Nephron progenitor cell (in vitro differentiated cells): Measurements from ENCODE around the gene ZNF28.
A peak's percentile ranks its signal among the peaks of the same experiment; 100 is the strongest.
"Not testable (repeated sequence)": the region's sequence is repeated elsewhere in the genome, so short reads cannot be mapped to it uniquely, and the experiment has no call there.

Source experiments
- DNase-seq: peaks from one replicate; pipeline ENCODE4 v3.0.0; 2021
- H3K27ac Mint-ChIP-seq: 2 replicates; pipeline ENCODE4 v1.8.0; 2021; ENCODE audit warnings: mild to moderate bottlenecking, moderate library complexity, mixed read lengths
- H3K27me3 Mint-ChIP-seq: 2 replicates; pipeline ENCODE4 v1.8.0; 2021; ENCODE audit warnings: mild to moderate bottlenecking, low read depth, mixed read lengths; ENCODE audit not compliant: poor library complexity
- H3K36me3 Mint-ChIP-seq: 2 replicates; pipeline ENCODE4 v1.8.0; 2021; ENCODE audit warnings: low read depth, mixed read lengths
- H3K4me1 Mint-ChIP-seq: 2 replicates; pipeline ENCODE4 v1.8.0; 2021; ENCODE audit warnings: mixed read lengths
- H3K4me3 Mint-ChIP-seq: 2 replicates; pipeline ENCODE4 v1.8.0; 2021; ENCODE audit warnings: mild to moderate bottlenecking, moderate library complexity, mixed read lengths
- H3K9me3 Mint-ChIP-seq: 2 replicates; pipeline ENCODE4 v1.8.0; 2021; ENCODE audit warnings: mild to moderate bottlenecking, moderate library complexity, mixed read lengths
- TF ChIP-seq, protein P1 (sequence below): fragments of 200-600 bp; sonication (generic); IDR thresholded peaks from 2 replicates; pipeline ENCODE4 v1.5.0; 2021; ENCODE audit warnings: antibody characterized with exemption

Gene ZNF28

DNA sequence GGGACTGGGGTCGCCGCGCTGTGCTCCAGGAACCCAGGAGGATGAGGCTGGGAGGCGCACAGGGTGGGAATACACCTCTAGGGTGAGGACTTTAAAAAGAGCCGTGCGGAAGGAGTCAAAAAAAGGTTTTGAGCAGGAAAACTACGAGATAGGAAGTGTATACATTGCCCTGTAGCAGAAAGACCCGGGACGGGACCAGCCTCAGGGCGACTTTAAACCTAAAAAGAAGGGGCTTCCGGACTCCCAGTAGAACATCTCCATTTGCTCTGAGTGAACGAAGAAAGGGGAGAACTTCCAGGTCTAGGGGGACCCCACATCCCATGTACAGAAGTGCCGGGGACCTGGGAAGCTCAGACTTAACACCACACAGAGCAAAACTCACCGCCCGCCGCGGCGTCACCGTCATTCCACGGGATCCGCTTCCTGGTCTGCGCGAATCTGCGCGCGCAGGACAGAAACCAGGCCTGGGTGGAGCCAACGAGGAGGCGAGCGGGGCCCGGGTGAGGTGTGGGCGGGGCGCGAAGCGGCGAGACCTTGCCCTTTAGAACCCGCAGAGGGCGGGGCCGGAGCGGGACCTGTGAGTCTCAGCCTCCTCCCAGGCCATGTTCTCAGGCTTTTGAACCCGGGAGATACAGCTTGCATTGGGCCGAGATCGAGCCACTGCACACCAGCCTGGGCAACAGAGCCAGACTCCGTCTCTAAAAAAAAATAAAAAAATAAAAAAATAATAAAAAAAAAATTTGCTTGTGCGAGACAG is at the start of gene ZNF28:
Gene ZNF28, minus strand, starts transcription at position 430 of the 757 bp plus-strand sequence. CDS start 3,675 bp downstream, outside the sequence.
- Mint-ChIP-seq H3K9me3 (peaks cover 27% of the 10 kb centered on the region), H3K36me3 (peaks cover 21% of the 10 kb centered on the region), H3K4me3 (peak within 1 kb of the TSS; percentile 93)
- H3K4me1 Mint-ChIP-seq, H3K27me3 Mint-ChIP-seq, H3K27ac Mint-ChIP-seq: not testable (repeated sequence)
- peak; percentile 57 for DNase-seq

DNA sequence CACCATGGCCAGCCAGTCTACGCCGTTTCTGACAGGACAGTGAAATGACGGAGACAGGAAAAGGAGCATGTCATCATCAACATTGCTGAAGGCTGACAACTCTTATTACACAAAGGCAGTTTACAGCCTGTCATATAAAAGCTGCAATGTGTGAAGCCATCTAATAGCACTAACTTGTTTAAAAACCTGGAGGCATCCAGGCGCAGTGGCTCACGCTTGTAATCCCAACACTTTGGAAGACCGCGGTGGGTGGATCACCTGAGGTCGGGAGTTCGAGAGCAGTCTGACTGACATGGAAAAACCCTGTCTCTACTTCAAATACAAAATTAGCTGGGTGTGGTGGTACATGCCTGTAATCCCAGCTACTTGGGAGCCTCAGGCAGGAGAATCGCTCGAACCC is 46.6 kb upstream of the ZNF28 start:
- peaks cover 11% of the 10 kb centered on the region for H3K36me3 Mint-ChIP-seq
- not testable (repeated sequence) for DNase-seq, H3K4me1 Mint-ChIP-seq, H3K4me3 Mint-ChIP-seq, H3K9me3 Mint-ChIP-seq, H3K27ac Mint-ChIP-seq, H3K27me3 Mint-ChIP-seq

DNA sequence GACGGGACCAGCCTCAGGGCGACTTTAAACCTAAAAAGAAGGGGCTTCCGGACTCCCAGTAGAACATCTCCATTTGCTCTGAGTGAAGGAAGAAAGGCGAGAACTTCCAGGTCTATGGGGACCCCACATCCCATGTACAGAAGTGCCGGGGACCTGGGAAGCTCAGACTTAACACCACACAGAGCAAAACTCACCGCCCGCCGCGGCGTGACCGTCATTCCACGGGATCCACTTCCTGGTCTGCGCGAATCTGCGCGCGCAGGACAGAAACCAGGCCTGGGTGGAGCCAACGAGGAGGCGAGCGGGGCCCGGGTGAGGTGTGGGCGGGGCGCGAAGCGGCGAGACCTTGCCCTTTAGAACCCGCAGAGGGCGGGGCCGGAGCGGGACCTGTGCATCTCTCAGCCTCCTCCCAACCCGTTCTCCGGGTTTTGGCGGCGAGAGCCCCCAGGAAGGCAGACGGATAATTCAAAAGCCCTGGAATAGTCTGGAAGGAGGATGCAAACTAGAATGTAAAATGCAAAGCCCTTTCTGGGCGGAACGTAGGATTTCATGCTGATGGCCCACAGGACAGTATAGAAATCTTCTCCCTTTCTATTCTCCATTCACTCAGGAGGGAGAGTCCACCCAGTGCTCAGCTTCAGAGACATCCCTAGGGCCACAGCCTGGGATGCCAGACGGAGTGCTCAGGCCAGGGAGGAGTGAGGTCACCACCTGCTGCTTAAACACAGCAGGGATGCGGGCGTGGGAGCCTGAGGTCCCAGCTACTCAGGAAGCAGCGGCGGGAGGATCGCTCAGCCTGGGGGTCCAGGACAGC is 36.2 kb upstream of the ZNF28 start, which contains the start of gene ZNF468:
Gene ZNF468, minus strand, starts transcription at position 242 of the 814 bp plus-strand sequence. CDS start 3,347 bp downstream, outside the sequence.
- Mint-ChIP-seq H3K4me3 (peak within 1 kb of the TSS; percentile 90), H3K36me3 (peaks cover 26% of the 10 kb centered on the region), H3K27me3 (peaks cover 10% of the 10 kb centered on the region), H3K4me1 (peaks cover 30% of the 10 kb centered on the region), H3K27ac (peak within 1 kb of the TSS; percentile 36)
- peak; percentile 75 for DNase-seq
- H3K9me3 Mint-ChIP-seq = not testable (repeated sequence)

DNA sequence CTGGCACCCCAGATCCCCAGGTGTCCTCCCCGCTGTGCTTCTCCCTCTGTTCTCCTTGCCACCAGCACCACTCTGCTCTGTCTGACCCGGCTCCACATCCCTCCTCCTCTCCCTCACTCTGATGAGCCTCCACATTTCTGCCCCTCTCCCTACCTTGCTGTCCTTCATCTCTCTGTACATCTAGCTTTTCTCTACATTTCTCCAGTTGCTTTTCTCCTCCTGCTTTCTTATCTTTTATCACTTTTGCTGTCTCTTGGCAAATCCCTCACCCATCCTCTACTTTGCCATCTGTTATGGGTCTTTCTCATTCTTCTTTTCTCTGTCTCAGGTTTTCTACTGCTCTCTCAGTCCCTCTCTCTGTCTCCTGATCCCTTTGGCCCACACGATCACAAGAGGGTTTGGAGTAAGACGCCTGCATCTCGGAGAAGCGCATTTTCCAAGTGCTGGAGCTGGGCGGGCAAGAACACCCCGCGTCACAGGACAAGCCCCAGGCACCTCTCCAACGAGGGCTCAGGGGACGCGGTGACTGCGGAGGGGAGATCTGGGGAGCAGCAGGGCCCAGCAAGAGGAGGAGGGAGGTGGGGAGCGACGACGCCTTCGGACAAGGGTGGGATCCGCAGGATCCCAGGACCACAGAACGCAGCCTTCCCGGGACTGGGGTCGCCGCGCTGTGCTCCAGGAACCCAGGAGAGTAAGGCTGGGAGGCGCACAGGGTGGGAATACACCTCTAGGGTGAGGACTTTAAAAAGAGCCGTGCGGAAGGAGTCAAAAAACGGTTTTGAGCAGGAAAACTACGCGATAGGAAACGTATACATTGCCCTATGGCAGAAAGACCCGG is 35.3 kb upstream of the ZNF28 start:
- Mint-ChIP-seq H3K4me3 (peak overlapping the region; percentile 90), H3K36me3 (peaks cover 30% of the 10 kb centered on the region), H3K27me3 (peaks cover 10% of the 10 kb centered on the region), H3K4me1 (peaks cover 30% of the 10 kb centered on the region)
- not testable (repeated sequence) for H3K9me3 Mint-ChIP-seq, H3K27ac Mint-ChIP-seq
- peak; percentile 14 for DNase-seq

DNA sequence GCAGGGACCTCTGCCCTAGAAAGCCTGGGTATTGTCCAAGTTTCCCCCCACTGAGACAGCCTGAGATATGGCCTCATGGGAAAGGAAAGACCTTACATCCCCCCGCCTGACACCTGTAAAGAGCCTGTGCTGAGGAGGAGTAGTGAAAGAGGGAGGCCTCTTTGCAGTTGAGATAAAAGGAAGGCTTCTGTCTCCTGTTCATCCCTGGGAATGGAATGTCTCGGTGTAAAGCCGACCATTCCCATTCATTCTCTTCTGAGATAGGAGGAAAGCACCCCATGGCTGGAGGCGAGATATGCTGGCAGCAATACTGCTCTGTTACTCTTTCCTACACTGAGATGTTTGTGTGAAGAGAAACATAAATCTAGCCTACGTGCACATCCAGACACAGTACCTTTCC is 25.9 kb upstream of the ZNF28 start:
- H3K27ac Mint-ChIP-seq, H3K4me1 Mint-ChIP-seq, H3K27me3 Mint-ChIP-seq, DNase-seq, H3K4me3 Mint-ChIP-seq: not testable (repeated sequence)
- Mint-ChIP-seq H3K36me3 (peaks cover 94% of the 10 kb centered on the region), H3K9me3 (peaks cover 30% of the 10 kb centered on the region)

DNA sequence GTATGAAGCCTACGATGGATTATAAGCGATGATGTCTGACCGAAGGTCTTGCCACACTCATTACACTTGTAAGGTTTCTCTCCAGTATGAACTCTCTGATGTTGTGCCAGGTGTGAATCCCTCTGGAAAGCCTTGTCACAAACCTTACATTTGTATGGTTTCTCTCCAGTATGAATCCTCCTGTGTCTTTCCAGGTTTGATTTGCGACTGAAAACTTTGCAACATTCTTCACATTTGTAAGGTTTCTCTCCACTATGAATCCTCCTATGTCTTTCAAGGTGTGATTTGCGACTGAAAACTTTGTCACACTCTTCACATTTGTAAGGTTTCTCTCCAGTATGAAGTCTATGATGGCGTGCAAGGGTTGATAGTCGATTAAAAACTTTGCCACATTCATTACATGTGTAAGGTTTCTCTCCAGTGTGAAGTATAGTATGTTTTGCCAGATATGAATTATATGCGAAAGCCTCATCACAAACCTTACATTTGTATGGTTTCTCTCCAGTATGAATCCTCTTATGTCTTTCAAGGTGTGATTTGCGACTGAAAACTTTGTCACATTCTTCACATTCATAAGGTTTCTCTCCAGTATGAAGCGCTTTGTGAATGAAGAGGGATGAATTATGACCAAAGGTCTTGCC is 19.5 kb upstream of the ZNF28 start:
- not testable (repeated sequence) for H3K27me3 Mint-ChIP-seq, H3K4me3 Mint-ChIP-seq, DNase-seq, H3K4me1 Mint-ChIP-seq, H3K27ac Mint-ChIP-seq
- Mint-ChIP-seq H3K36me3 (peaks cover 100% of the 10 kb centered on the region), H3K9me3 (peaks cover 91% of the 10 kb centered on the region)

DNA sequence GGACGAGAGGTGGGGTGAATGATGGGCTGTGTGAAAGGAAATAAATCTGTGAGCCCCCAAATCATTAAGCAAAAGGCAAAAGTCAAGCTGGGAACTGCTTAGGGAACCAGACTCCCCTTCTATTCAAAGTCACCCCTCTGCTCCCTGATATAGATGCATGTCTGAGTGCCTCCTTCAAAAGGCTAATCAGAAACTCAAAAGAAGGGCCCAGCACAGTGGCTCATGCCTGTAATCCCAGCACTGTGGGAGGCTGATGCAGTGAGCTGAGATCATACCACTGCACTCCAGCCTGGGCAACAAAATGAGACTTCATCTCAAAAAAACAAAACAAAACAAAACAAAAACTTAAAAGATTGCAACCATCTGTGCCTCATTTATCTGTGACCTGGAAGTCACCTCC is 12.9 kb upstream of the ZNF28 start:
- not testable (repeated sequence) for DNase-seq, H3K4me3 Mint-ChIP-seq, H3K27me3 Mint-ChIP-seq, H3K4me1 Mint-ChIP-seq
- H3K36me3 Mint-ChIP-seq = peaks cover 42% of the 10 kb centered on the region
- peak overlapping the region; percentile 45 for H3K27ac Mint-ChIP-seq
- peaks cover 58% of the 10 kb centered on the region for H3K9me3 Mint-ChIP-seq

DNA sequence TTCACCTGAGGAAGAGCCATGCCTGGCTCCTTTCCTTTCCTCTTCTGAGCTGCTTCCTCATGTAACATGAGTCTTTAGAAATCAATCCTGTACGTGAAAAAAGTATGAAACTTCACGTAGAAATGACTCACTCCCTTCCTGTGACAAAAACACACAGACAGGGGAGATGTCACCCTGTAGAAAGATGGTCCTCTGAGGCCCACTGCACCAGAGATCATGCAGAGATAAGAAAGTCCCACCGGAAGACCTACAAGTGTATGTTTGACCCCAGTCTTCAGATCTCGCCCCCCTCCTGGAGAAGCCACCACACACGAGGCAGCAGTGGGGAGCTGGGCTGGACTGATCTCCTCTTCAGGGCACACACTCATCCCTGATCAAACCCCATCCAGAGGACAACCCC is 12.1 kb upstream of the ZNF28 start:
- DNase-seq, H3K27me3 Mint-ChIP-seq, H3K4me3 Mint-ChIP-seq, H3K4me1 Mint-ChIP-seq, H3K27ac Mint-ChIP-seq: not testable (repeated sequence)
- Mint-ChIP-seq H3K36me3 (peaks cover 35% of the 10 kb centered on the region), H3K9me3 (peaks cover 50% of the 10 kb centered on the region)

DNA sequence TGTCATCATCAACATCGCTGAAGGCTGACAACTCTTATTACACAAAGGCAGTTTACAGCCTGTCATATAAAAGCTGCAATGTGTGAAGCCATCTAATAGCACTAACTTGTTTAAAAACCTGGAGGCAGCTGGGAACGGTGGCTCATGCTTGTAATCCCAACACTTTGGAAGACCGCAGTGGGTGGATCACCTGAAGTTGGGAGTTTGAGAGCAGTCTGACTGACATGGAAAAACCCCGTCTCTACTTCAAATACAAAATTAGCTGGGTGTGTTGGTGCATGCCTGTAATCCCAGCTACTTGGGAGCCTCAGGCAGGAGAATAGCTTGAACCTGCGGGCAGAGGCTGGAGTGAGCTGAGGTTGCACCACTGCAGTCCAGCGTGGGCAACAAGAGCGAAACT is 8.4 kb upstream of the ZNF28 start:
- H3K4me1 Mint-ChIP-seq, DNase-seq, H3K27ac Mint-ChIP-seq, H3K27me3 Mint-ChIP-seq, H3K36me3 Mint-ChIP-seq, H3K4me3 Mint-ChIP-seq: not testable (repeated sequence)
- peaks cover 30% of the 10 kb centered on the region for H3K9me3 Mint-ChIP-seq

DNA sequence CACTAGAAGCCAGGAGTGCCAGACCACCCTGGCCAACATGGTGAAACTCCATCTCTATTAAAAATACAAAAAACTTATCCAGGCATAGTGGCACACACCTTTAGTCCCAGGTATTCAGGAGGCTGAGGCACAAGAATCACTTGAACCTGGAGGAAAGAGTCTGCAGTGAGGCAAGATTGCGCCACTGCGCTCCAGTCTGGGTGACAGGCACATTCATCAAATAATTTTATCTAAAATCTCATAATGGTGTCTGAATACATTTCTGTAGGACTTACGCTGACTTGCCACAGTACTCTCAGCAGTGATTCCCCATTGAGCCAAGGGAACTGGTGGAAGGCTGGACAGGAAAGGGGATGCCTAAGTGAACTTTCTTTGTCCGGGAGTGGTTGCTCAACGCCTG is 4.3 kb upstream of the ZNF28 start:
- TF ChIP-seq, protein P1, sequence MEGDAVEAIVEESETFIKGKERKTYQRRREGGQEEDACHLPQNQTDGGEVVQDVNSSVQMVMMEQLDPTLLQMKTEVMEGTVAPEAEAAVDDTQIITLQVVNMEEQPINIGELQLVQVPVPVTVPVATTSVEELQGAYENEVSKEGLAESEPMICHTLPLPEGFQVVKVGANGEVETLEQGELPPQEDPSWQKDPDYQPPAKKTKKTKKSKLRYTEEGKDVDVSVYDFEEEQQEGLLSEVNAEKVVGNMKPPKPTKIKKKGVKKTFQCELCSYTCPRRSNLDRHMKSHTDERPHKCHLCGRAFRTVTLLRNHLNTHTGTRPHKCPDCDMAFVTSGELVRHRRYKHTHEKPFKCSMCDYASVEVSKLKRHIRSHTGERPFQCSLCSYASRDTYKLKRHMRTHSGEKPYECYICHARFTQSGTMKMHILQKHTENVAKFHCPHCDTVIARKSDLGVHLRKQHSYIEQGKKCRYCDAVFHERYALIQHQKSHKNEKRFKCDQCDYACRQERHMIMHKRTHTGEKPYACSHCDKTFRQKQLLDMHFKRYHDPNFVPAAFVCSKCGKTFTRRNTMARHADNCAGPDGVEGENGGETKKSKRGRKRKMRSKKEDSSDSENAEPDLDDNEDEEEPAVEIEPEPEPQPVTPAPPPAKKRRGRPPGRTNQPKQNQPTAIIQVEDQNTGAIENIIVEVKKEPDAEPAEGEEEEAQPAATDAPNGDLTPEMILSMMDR = no peak
- Mint-ChIP-seq H3K36me3 (peaks cover under 1% of the 10 kb centered on the region), H3K4me1 (peaks cover 3% of the 10 kb centered on the region), H3K27me3 (peaks cover 9% of the 10 kb centered on the region), H3K27ac (no peak overlapping the region), H3K9me3 (peaks cover 31% of the 10 kb centered on the region), H3K4me3 (no peak overlapping the region)
- DNase-seq = no peak
